GM12878 (cell line): ENCODE data around the gene TMEM86B.

Source experiments
- CBX5 ChIP-seq: sonication (generic); IDR thresholded peaks from 2 replicates; pipeline ENCODE4 v1.6.1; 2016; ENCODE audit warnings: low read depth, moderate library complexity, mild to moderate bottlenecking, inconsistent platforms
- CHD2 ChIP-seq: IDR thresholded peaks from 2 replicates; pipeline ENCODE4 v1.6.1; 2011; ENCODE audit warnings: low read depth, low read length, improper control_type of control experiment, borderline replicate concordance
- CTCF ChIP-seq, 3 experiments: IDR thresholded peaks in 2 of 3; conservative IDR thresholded peaks in 1 of 3; 2 replicates each; pipeline ENCODE4 v1.5.1; 2011; ENCODE audit warnings: low read depth in 3 of 3, low read length in 3 of 3, mild to moderate bottlenecking in 3 of 3, control low read depth in 2 of 3, moderate library complexity in 2 of 3, inconsistent platforms in 1 of 3, mixed read lengths in 1 of 3; ENCODE audit not compliant: control insufficient read depth in 2 of 3, insufficient read depth in 1 of 3; ENCODE audit errors: extremely low read depth in 1 of 3
- EZH2 ChIP-seq: IDR thresholded peaks from 2 replicates; pipeline ENCODE4 v1.6.1; 2012; ENCODE audit warnings: low read depth, mild to moderate bottlenecking, control low read depth, inconsistent platforms, low read length, borderline replicate concordance; ENCODE audit not compliant: control insufficient read depth
- JUND ChIP-seq: IDR thresholded peaks from 2 replicates; pipeline ENCODE4 v1.6.1; 2012; ENCODE audit warnings: low read depth, mild to moderate bottlenecking, low read length, improper control_type of control experiment, moderate library complexity
- NFIC ChIP-seq: IDR thresholded peaks from 2 replicates; pipeline ENCODE4 v1.6.1; 2012; ENCODE audit warnings: low read depth, mild to moderate bottlenecking, inconsistent platforms, low read length, moderate library complexity
- NRF1 ChIP-seq: conservative IDR thresholded peaks from 2 replicates; pipeline ENCODE4 v1.6.1; 2011; ENCODE audit warnings: mild to moderate bottlenecking, low read depth, low read length, improper control_type of control experiment
- SIX5 ChIP-seq: IDR thresholded peaks from 2 replicates; pipeline ENCODE4 v1.6.1; 2011; ENCODE audit warnings: mild to moderate bottlenecking, low read depth, low read length, moderate library complexity; ENCODE audit not compliant: severe bottlenecking
- ZBTB33 ChIP-seq: fragments of 450-650 bp; IDR thresholded peaks from 2 replicates; pipeline ENCODE4 v1.6.1; 2017; ENCODE audit warnings: mild to moderate bottlenecking
- ZSCAN29 ChIP-seq: fragments of 450-650 bp; IDR thresholded peaks from 2 replicates; pipeline ENCODE4 v1.6.1; 2017; ENCODE audit warnings: mild to moderate bottlenecking, moderate library complexity
- TF ChIP-seq, protein P1 (sequence below): IDR thresholded peaks from 2 replicates; pipeline ENCODE4 v1.6.1; 2012; ENCODE audit warnings: low read depth, low read length, improper control_type of control experiment

GRCh38 chr19:55245236-55245904 lies 16.8 kb upstream of the TMEM86B start:
- TF ChIP-seq NRF1: no peak
- no peak for TF ChIP-seq ZBTB33
- no peak for TF ChIP-seq EZH2
- TF ChIP-seq SIX5: no peak
- TF ChIP-seq JUND: no peak
- no peak for TF ChIP-seq CBX5
- TF ChIP-seq NFIC: no peak
- TF ChIP-seq, protein P1, sequence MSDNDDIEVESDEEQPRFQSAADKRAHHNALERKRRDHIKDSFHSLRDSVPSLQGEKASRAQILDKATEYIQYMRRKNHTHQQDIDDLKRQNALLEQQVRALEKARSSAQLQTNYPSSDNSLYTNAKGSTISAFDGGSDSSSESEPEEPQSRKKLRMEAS: no peak
- TF ChIP-seq CHD2: no peak
- no peak for TF ChIP-seq CTCF (IDR thresholded peaks at IDR 0.05 in 2 of 3, conservative IDR thresholded peaks at IDR 0.05 in 1 of 3; ENCODE audit: control insufficient read depth in 2 of 3, extremely low read depth in 1 of 3, insufficient read depth in 1 of 3, low read depth in 3 of 3, low read length in 3 of 3)
- no peak for TF ChIP-seq ZSCAN29
